Stomach (tissue), 4 donors: ENCODE measurements around the gene GGTA1.

ENCODE experiments used
- POLR2AphosphoS5 ChIP-seq, 3 donors: sonication (generic); formaldehyde crosslinking; IDR thresholded peaks; one replicate each; pipeline ENCODE4 v1.6.1; 2016; ENCODE audit warnings: antibody characterized with exemption in 3 of 3
- TF ChIP-seq, protein P1 (sequence below), 7 experiments: fragments of 450-650 bp in 4 of 7; fragments of 200-600 bp in 3 of 7; sonication (generic) in 3 of 7; IDR thresholded peaks; one replicate each; pipeline ENCODE4 v1.5.1; 2016 to 2019; ENCODE audit warnings: antibody characterized with exemption in 7 of 7, control low read depth in 2 of 7, mild to moderate bottlenecking in 1 of 7

- TF ChIP-seq, protein P1, sequence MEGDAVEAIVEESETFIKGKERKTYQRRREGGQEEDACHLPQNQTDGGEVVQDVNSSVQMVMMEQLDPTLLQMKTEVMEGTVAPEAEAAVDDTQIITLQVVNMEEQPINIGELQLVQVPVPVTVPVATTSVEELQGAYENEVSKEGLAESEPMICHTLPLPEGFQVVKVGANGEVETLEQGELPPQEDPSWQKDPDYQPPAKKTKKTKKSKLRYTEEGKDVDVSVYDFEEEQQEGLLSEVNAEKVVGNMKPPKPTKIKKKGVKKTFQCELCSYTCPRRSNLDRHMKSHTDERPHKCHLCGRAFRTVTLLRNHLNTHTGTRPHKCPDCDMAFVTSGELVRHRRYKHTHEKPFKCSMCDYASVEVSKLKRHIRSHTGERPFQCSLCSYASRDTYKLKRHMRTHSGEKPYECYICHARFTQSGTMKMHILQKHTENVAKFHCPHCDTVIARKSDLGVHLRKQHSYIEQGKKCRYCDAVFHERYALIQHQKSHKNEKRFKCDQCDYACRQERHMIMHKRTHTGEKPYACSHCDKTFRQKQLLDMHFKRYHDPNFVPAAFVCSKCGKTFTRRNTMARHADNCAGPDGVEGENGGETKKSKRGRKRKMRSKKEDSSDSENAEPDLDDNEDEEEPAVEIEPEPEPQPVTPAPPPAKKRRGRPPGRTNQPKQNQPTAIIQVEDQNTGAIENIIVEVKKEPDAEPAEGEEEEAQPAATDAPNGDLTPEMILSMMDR (IDR thresholded peaks at IDR 0.05): no peak
- TF ChIP-seq POLR2AphosphoS5 (IDR thresholded peaks at IDR 0.05): no peak
Observed at GRCh38 chr9:121509180-121509579, 9.5 kb upstream of the GGTA1 start.
